NCI-H146 treated with DMSO at 0.1 percent for 48 hours (cell line): ENCODE data around the gene OR6V1.
"Not testable (repeated sequence)": the region's sequence is repeated elsewhere in the genome, so short reads cannot be mapped to it uniquely, and the experiment has no call there.

Experiments
- DNase-seq: peaks from one replicate; lab custom pipeline; 2025; ENCODE audit not compliant: unreplicated experiment; lab: John Stamatoyannopoulos, UW

OR6V1 gene

DNA sequence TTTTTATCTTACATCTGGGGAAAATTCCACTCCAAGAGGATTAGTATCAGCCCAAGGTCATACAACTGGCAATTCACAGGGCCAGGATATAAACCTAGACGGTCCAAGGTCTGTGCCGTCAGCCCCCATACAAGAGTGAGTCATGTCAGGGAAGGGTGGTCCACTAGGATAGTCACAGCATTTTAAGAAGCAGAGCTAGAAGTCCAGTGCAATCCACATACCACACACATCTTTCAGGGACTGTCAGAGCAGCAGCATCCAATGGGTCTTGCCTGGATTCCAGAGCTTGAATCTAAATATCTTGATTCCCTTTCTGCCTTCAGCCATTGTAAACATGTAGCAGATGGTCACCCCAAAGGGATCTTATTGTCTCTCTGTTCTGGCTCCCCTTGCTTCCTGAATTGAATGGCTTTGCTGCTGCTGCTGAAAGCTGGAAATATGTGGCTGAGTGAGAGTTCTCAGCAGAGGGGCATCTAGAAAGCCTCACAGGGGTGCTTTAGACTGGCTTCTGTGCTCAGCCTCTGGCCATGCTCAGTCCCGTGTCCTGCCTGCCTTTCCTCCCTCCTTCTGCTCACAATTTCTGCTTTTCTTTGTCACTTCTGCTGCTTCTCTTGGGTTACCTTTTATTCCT lies 9.9 kb upstream of the OR6V1 start:
- DNase-seq = no peak

DNA sequence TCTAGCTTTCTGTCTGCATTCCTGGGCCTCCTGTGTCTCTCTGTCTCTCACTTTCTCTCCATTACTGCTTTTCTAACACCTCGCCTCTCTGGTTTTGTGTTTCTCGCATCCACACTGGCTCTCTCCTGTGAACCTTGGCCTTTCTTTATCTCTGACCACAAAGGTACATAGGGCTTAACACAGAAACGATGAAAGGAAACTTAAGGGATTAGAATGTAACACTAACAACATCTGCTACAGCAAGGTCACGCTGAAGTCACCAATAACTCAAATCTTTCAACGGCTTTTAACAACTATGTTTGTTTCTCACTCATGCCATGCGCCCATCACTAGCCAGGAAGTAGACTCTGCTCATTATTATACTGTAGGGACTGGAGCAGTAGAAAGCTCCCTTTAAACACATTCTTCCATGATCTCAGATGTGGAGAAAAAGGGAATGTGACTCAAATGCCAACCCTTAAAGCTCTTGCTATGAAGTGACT lies 9.3 kb upstream of the OR6V1 start:
- DNase-seq = no peak

DNA sequence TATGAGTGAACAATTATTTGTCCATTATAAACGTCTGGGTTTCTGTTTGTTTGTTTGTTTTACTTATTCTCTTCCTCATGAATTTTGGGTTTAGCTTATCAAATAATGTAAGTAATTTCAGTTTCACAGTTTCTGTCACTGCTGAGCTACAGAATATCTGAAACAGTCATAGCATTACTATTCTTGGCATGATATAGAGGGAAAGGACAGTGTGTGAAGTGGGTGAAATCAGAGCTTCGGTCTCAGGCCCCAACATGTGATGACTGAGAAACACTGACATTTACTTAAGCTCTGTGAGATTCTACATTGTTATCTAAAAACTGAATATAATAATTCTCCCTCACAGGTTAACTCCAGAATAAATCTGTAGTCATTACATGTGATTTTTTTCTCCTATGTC lies 8.8 kb upstream of the OR6V1 start:
- no peak for DNase-seq

DNA sequence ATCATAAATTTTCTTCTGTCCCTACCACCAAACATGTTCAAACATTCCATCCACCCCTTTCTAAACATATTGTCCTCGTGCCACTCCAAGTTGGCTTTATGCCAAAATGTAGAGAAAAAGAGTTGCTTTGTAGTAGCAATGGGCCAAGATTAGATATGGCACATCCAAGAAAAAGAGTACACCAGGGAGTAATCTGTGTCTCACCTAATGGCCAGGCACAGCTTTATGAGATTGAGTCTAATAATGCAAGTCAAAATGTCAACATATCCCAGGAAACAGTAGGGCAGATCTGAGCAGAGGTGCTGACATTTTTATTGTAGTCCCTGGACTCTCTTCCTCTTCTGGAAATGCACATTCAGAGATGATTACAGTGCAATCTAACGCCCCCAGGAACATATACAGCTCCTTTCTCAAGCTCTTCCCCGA lies 5.7 kb upstream of the OR6V1 start:
- no peak for DNase-seq

DNA sequence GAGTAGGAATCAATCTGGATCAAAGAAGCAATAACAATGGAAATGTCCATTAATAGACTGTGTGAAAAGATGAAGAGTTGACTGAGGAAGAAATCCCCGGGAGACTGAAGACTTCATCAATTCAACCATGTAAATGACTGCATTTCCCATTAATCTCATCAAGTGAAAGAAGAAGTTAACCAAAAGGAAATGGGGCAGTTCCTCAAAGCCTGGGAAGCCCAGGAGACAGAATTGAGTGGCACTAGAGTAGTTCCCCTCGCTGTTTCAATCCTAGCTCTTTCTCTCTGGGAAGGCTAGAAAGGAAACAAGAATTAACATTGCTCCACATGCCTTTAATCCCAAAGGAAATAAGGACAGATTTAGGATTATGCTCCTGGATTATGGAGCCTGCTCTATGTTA lies 4.8 kb upstream of the OR6V1 start:
- DNase-seq = no peak

DNA sequence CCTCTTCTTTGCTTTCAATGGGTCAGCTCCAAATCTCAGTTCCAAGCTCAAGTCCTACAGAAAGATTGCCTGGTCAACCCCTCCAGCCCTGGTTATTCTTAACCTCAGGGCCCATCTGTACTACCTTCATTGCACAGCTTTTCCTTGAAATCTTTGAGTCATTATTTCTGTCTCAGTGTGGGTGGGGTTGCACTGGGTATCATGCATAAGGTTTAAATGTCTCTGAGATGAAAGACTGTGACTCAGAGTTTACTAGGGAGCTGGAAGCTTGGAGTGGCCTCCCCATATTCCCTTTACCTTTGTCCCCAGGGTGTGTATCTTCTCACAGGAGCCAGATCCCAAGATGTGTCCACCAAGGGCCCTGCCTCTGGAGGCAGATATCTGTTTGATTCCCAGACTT lies 3.3 kb upstream of the OR6V1 start:
- DNase-seq = no peak

- no peak for DNase-seq
Observed at GRCh38 chr7:143049362-143049761, 2.8 kb upstream of the OR6V1 start.

DNA sequence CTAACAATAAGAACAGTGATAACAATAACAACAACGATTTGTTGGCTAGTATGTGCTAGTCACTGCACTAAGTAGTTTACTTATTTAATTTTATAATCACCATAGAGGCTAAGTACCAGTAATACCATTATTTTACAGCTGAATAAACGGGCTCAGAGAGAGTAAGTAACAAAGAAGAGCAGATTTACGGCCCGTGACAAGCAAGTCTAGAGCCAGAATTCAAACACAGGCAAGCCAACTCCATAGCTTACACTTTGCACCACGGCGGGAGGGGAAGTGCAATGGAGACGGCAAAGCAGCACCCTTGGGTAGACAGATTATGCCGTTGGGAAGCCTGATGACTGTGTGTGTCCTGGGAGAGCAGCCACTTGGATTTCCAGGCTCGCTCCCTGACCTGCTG lies 1.2 kb upstream of the OR6V1 start:
- DNase-seq = no peak

DNA sequence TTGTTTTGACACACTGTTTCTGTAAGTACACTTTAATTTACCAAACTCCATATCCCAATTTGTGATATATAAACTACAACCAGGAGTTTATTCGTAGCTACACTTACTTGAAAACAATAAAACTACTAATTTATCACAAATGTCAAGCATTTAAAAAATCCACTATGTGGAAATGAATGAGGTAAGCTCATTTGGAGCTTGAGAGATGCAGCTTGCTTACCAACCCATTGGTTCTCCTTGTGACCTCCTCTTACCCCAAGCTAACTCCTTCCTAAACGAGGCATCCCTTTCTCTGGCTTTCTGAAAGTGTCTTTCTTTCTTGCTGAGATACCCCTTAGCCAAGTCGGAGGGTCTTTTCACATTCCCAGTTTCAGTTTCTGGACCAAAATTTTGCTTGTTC lies 2.5 kb downstream of the OR6V1 start:
- DNase-seq = no peak

- no peak for DNase-seq
Observed at GRCh38 chr7:143055754-143056153, 3.6 kb downstream of the OR6V1 start.

GRCh38 chr7:143063741-143064140 lies 11.6 kb downstream of the OR6V1 start:
- DNase-seq = no peak

DNA sequence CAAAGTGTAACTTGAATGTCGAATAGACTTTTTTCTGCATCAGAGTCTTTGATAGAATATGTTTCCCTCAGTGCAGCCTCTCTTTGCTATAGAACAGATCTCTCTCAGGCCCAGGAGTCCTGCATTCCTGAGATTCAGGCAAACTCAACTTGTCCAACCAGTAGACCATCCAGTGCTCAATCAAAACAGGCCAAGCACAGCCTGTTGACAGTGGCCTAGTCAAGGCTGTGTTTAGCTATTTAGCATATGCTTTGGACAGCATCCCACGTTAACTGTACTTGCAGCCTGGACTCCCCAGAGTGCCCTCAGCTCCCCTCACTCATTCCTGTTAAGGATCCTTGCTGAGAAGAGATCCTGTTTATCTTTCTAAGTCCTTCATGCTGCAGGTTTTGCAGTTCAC lies 16.3 kb downstream of the OR6V1 start:
- no peak for DNase-seq

DNA sequence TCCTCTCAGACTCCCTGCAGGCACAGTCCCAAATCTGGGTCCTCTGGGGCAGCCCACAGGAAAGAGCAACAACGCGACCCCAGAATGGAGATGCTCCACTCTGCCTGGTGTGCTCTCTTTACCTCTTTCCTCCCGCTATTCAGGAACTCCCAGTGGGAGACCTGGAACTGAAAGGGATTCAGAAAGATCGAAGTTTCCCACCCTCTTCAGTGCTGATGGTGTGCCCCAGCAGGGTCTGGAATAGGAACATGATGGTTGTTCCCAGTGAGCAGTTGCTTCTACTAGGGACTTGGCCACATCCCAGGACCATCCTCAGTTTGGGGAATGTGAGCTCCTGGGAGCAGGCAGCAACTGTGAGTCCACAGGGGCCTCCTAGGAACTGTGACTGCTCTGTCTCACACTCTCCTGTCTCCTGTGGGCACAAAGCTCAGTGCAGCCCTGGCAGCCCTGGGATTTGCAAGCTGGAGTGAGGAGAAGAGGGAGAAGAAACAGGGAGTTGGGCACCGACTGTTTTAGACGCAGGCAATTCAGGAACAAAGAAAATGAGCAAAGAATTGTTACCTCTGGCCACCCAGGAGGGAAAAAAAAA lies 17.9 kb downstream of the OR6V1 start:
- no peak for DNase-seq

GRCh38 chr7:143073556-143073955 lies 21.4 kb downstream of the OR6V1 start:
- DNase-seq = no peak

DNA sequence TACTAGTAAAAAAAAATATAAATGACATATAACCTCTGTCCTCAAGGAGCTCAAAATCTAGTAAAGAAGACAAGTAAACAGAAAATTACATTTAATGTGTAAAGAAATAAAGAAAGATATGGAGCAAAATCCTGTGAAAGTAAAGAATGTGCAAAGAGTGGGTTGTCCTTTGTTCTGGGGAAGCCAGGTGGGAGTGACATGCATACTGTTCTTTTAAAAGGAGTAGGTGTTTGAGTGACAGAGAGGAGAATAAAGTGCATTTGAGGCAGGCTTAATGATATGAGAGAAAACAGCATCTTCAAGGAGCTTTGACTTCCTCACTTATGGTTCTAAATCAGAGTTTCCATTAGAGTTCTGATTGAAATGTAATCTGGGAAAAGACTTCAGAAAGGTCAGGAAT lies 22.0 kb downstream of the OR6V1 start:
- no peak for DNase-seq

DNA sequence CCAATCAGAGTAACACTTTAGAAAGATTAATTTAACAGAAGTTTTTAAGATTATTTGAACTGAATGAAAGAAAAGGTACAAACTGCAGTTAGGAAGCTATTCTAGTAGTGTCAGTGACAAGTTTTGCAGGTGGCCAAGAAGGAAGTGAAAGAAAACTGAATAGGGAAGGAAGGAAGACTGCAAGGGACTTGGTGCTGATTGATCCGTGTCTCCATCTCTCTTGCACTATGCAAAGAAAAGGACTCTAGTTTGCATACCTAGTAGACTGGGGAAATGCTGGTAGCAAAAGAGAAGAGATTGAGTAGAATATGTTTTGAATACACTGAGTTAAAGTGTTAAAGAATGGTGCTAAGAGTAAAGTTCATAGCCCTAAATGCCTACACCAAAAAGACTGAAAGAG lies 33.0 kb downstream of the OR6V1 start:
- DNase-seq = no peak

GRCh38 chr7:143085610-143086009 lies 33.5 kb downstream of the OR6V1 start:
- not testable (repeated sequence) for DNase-seq

- DNase-seq = not testable (repeated sequence)
Observed at GRCh38 chr7:143088549-143089231, 36.5 kb downstream of the OR6V1 start.

GRCh38 chr7:143096146-143096545 lies 44.0 kb downstream of the OR6V1 start:
- no peak for DNase-seq

DNA sequence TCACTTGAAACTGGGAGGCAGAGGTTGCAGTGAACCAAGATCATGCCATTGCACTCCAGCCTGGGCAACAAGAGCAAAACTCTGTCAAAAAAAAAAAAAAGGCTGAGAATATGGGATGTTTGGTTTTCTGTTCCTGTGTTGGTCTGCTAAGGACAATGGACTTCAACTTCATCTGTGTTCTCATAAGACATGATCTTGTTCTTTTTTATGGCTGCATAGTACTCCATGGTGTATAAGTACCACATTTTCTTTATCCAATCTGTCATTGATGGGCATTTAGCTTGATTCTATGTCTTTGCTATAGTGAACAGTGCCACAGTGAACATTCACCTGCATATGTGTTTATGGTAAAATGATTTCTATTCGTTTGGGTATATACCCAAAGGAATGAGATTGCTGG lies 47.4 kb downstream of the OR6V1 start:
- not testable (repeated sequence) for DNase-seq
